ENCODE results near the gene FBH1.
A peak's percentile ranks its signal among the peaks of the same experiment; 100 is the strongest.

Gene FBH1

GRCh38 chr10:5891009-5891408 lies 966 bp downstream of the FBH1 start:
- ATAC-seq (no peak), DNase-seq (no peak)
- H3K9me3 Mint-ChIP-seq, result no peaks in the 10 kb centered on the region
- no peaks in the 10 kb centered on the region for H3K27me3 Mint-ChIP-seq
- H3K4me3 Mint-ChIP-seq, result peak overlapping the region; percentile 88 to 98
- H3K27ac Mint-ChIP-seq, result peak overlapping the region in 1 of 2 donors; percentile 86
- H3K4me1 Mint-ChIP-seq, result peaks cover 74% of the 10 kb centered on the region

- DNase-seq (no peak), ATAC-seq (no peak)
- Mint-ChIP-seq H3K27me3 (no peaks in the 10 kb centered on the region), H3K9me3 (no peaks in the 10 kb centered on the region), H3K4me3 (peak overlapping the region; percentile 16 to 36), H3K27ac (peak overlapping the region in 1 of 2 donors; percentile 44), H3K4me1 (peaks cover 76% of the 10 kb centered on the region)
These were observed 2.0 kb downstream of the FBH1 start for GRCh38 chr10:5892007-5892406.

DNA sequence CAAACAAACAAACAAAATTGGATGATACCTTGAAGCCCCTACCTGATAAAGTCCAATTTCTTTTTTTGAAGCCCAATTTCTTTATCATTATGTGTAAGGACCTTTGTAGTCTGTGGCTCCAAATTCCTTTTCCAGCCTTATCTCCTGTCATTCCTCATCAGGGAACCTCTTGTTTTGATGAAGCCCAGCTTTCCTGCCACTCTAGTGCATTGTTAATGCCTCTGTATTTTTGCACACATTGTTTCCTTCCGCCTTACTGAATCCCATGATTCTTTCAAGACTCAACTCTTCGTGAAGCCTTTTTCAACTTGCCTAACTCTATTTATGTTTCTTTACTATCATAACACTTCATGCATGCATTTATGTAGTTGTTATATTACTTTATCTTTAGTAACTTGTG lies 3.3 kb downstream of the FBH1 start:
- no peak for DNase-seq
- Mint-ChIP-seq H3K9me3 (peaks cover 0 to 8% of the 10 kb centered on the region in 2 donors), H3K4me3 (no peak overlapping the region), H3K27ac (peak overlapping the region; percentile 55 to 66), H3K4me1 (peaks cover 63% of the 10 kb centered on the region), H3K27me3 (no peaks in the 10 kb centered on the region)
- ATAC-seq, result no peak

GRCh38 chr10:5894403-5894802 lies 4.4 kb downstream of the FBH1 start:
- ATAC-seq, result no peak
- H3K27me3 Mint-ChIP-seq, result no peaks in the 10 kb centered on the region
- H3K4me1 Mint-ChIP-seq, result peaks cover 62% of the 10 kb centered on the region
- no peak overlapping the region for H3K27ac Mint-ChIP-seq
- no peak for DNase-seq
- H3K9me3 Mint-ChIP-seq, result peaks cover 0 to 8% of the 10 kb centered on the region in 2 donors
- no peak overlapping the region for H3K4me3 Mint-ChIP-seq

DNA sequence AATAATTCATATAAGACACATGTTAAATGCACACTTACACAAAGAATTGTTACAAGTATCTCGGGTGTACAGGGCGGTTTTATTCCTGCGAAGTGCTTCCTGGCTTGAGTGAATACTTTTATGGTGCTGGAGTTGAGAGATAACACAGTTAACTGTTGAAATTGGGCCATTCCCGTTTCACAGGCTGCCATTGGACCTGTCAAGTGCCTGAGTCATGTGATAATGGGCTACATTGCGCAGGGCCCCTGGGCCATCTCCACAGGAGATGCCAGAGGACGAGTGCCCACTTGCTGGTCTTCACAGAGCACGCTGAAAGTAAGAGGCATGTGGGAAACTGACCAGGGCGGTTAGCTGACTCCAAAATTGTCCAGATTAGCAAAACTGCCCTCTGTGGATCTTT lies 4.8 kb downstream of the FBH1 start:
- H3K4me3 Mint-ChIP-seq, result no peak overlapping the region
- peaks cover 62% of the 10 kb centered on the region for H3K4me1 Mint-ChIP-seq
- H3K27ac Mint-ChIP-seq, result no peak overlapping the region
- ATAC-seq (no peak), DNase-seq (no peak)
- H3K27me3 Mint-ChIP-seq, result no peaks in the 10 kb centered on the region
- H3K9me3 Mint-ChIP-seq, result peaks cover 0 to 8% of the 10 kb centered on the region in 2 donors

DNA sequence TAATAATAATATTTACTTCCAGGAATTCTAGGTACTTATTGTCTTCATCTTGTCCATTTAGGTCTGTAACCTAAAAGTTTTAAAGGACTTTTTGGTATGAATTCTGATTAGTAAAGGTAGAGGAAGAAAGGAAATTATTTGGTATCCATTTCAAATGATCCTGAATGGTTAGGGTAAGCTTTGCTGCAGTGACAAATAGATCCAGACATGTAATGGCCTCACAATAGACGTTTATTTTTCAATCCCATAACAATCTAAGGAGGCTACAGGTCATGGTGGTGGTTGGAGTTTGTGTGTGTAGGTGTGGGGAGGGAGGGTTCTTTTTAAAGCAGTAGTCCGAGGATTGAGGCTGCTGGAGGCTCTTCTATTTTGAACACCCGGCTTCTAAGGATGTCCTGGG lies 5.3 kb downstream of the FBH1 start:
- ATAC-seq (no peak), DNase-seq (no peak)
- Mint-ChIP-seq H3K4me3 (peak overlapping the region in 1 of 2 donors; percentile 0), H3K27ac (peak overlapping the region in 1 of 2 donors; percentile 2), H3K9me3 (peaks cover 0 to 8% of the 10 kb centered on the region in 2 donors), H3K27me3 (no peaks in the 10 kb centered on the region), H3K4me1 (peaks cover 62% of the 10 kb centered on the region)

GRCh38 chr10:5895804-5896203 lies 5.8 kb downstream of the FBH1 start:
- H3K4me3 Mint-ChIP-seq, result no peak overlapping the region

DNA sequence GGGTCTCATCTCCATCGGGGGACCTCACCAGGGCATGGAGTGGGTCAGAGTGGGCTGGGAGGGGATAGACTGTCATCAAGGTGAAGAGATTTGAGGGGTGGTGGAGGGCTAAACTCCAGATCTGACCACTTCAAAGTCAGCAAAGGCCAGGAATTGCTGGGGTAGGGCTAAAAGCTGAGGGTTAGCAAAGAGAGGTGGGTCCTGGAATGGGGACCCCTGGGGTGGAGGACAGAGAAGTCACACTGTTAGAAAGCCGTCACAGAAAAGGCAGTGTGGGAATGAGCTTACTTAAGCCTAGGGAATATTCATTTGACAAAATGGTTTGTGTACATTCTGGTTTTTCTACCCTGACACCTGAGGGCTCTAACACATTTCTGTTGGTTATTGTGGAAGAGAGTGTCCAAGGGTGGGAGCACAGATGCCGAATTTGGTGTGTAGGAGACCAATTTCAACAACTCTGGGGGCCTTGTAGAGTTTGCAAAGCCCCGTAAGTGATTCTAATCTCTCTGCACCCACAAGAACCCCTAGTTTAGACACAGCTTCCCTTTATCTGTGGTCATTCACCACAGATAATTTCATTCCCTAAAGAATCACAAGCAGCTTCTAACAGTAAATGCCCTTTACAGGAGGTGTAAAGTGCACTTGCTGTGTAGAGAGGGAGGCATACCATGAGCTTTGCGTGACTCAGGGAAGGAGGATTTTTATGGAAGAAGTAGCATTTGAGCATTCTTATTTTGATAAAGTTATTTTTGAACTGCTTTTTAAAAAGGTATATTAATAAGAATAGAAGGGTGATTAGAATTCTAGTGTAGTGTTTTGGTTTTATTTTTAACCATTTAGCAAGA lies 6.4 kb downstream of the FBH1 start:
- ATAC-seq (no peak), DNase-seq (no peak)
- H3K9me3 Mint-ChIP-seq, result peaks cover 0 to 8% of the 10 kb centered on the region in 2 donors
- peak overlapping the region in 1 of 2 donors; percentile 2 for H3K27ac Mint-ChIP-seq
- H3K27me3 Mint-ChIP-seq, result no peaks in the 10 kb centered on the region
- H3K4me1 Mint-ChIP-seq, result peaks cover 52% of the 10 kb centered on the region
- no peak overlapping the region for H3K4me3 Mint-ChIP-seq

More at GRCh38 chr10:5895804-5896203, 5.8 kb downstream of the FBH1 start:
- Mint-ChIP-seq H3K27ac (peak overlapping the region in 1 of 2 donors; percentile 2), H3K27me3 (no peaks in the 10 kb centered on the region), H3K9me3 (peaks cover 0 to 8% of the 10 kb centered on the region in 2 donors), H3K4me1 (peaks cover 58% of the 10 kb centered on the region)
- ATAC-seq (no peak), DNase-seq (no peak)

- H3K4me3 Mint-ChIP-seq, result no peak overlapping the region
- H3K27me3 Mint-ChIP-seq, result no peaks in the 10 kb centered on the region
- ATAC-seq, result no peak
- no peak for DNase-seq
- H3K27ac Mint-ChIP-seq, result peak overlapping the region in 1 of 2 donors; percentile 37
- peaks cover 0 to 8% of the 10 kb centered on the region in 2 donors for H3K9me3 Mint-ChIP-seq
- peaks cover 46% of the 10 kb centered on the region for H3K4me1 Mint-ChIP-seq
These were observed 7.0 kb downstream of the FBH1 start for GRCh38 chr10:5897053-5897340.

DNA sequence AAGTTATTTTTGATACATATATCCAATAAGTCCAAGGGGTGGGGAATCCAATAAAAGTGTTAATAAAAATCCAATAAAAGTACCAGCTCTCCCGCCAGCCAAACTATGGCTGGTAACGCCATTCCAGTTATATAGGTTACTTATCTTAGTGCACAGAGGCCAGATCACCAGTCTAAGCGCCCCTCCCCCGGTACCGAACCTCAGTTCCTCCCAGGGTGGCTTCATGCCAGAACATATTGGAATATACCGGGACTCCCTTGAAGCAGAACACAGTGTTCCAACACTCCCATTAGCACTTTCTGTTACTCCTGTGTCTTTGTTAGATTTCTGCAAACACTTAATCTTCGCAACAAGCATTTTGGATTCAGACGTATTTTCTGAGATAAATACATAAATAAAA lies 7.5 kb downstream of the FBH1 start:
- no peak for ATAC-seq
- Mint-ChIP-seq H3K27me3 (no peaks in the 10 kb centered on the region), H3K4me1 (peaks cover 41% of the 10 kb centered on the region), H3K9me3 (peaks cover 0 to 8% of the 10 kb centered on the region in 2 donors), H3K27ac (peak overlapping the region in 1 of 2 donors; percentile 37), H3K4me3 (no peak overlapping the region)
- no peak for DNase-seq

DNA sequence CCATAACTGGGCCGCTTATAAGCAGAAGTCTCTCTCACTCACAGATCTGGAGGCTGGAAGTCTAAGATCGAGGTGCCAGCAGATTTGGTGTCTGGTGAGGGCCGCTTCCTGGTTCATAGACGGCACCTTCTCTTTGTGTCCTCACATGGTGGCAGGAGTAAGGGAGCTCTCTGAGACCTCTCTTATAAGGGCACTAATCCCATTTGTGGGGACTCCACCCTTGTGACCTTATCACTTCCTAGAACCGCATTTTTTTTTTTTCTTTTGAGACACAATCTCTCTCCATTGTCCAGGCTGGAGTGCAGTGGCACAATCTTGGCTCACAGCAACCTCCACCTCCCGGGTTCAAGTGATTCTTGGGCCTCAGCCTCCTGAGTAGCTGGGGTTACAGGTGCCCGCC lies 8.1 kb downstream of the FBH1 start:
- DNase-seq (no peak), ATAC-seq (no peak)
- Mint-ChIP-seq H3K27me3 (no peaks in the 10 kb centered on the region), H3K9me3 (peaks cover 0 to 8% of the 10 kb centered on the region in 2 donors), H3K4me1 (peaks cover 34% of the 10 kb centered on the region), H3K4me3 (no peak overlapping the region), H3K27ac (no peak overlapping the region)

DNA sequence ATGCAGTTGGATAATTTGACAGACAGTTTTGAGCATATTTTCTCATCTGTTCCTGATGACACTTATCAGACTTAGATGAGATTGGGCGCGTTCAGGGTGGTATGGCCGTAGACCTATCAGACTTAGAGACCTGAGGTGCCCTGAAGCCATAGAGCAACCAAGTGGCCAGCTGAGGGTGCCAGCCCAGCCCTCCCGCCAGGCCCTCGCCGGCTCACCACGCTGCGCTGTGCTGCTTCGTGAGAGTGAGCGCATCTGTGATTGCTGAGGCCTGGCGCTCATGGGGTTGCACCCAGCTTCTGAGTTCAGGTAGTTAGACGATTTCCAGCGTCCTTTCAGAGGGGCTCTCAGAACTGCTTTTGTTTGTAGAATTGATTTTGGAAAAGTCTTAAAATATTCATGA lies 10.2 kb downstream of the FBH1 start:
- no peak overlapping the region for H3K4me3 Mint-ChIP-seq
- DNase-seq (no peak), ATAC-seq (no peak)
- H3K4me1 Mint-ChIP-seq, result peaks cover 30% of the 10 kb centered on the region
- H3K9me3 Mint-ChIP-seq, result peaks cover 0 to 8% of the 10 kb centered on the region in 2 donors
- no peaks in the 10 kb centered on the region for H3K27me3 Mint-ChIP-seq
- no peak overlapping the region for H3K27ac Mint-ChIP-seq

DNA sequence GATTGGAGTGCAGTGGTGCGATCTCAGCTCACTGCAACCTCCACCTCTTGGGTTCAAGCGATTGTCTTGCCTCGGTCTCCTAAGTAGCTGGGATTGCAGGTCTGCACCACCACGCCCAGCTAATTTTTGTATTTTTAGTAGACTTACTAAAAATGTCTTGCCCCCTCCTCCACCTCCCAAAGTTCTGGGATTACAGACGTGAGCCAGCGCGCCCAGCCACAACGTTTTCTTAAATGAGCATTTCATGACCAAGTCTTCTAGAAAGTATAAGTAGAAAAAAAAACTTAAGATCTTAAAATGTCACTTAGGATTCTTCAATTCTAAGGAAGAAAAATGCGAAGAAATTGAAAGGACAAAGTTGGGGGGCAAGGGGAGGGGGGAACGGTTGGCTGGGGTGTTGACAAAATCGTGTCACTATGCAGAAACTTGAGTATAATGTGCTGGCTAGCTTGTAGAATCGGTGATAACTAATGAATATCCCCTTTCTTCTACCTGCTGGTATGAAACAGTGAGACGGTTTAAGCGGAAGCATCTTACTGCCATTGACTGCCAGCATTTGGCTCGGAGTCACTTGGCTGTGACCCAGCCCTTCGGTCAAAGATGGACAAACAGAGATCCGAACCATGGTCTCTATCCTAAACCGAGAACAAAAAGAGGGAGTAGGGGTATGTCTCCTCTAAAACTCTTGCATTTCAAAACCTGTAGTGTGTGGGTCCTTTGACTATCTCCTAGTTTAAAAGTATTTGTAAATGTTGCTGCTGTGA lies 12.7 kb downstream of the FBH1 start:
- H3K9me3 Mint-ChIP-seq, result peaks cover 0 to 6% of the 10 kb centered on the region in 2 donors
- no peak overlapping the region for H3K27ac Mint-ChIP-seq
- H3K4me3 Mint-ChIP-seq, result no peak overlapping the region
- ATAC-seq (no peak), DNase-seq (no peak)
- H3K4me1 Mint-ChIP-seq, result peaks cover 30% of the 10 kb centered on the region
- H3K27me3 Mint-ChIP-seq, result no peaks in the 10 kb centered on the region

DNA sequence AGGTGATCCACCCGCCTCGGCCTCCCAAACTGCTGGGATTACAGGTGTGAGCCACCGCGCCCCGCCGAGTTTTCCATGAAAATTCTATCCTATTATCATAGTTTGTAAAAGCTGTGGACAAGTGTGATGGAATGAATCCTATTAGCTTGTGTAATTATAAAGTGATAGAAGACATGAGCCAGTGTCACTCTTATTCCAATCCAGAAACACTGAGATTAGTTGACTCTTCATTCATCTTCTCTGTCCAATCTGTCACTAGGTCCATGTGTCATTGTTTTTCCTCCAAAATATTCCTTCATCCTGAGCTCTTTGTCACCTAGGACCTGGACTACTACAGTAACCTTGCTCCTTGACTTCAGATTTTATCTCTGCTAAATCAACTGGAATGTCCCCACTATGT lies 13.5 kb downstream of the FBH1 start:
- Mint-ChIP-seq H3K27ac (peak overlapping the region in 1 of 2 donors; percentile 52), H3K9me3 (no peaks in the 10 kb centered on the region), H3K4me1 (peaks cover 30% of the 10 kb centered on the region), H3K27me3 (no peaks in the 10 kb centered on the region), H3K4me3 (no peak overlapping the region)
- DNase-seq (no peak), ATAC-seq (no peak)

GRCh38 chr10:5904227-5904626 lies 14.2 kb downstream of the FBH1 start:
- Mint-ChIP-seq H3K4me1 (peaks cover 27% of the 10 kb centered on the region), H3K9me3 (no peaks in the 10 kb centered on the region), H3K27ac (no peak overlapping the region), H3K27me3 (no peaks in the 10 kb centered on the region), H3K4me3 (peak overlapping the region; percentile 16 to 47)
- ATAC-seq (peak; percentile 91), DNase-seq (no peak)

GRCh38 chr10:5905854-5906507 lies 15.9 kb downstream of the FBH1 start:
- H3K27ac Mint-ChIP-seq, result no peak overlapping the region
- no peaks in the 10 kb centered on the region for H3K27me3 Mint-ChIP-seq
- no peak for ATAC-seq
- peaks cover 25% of the 10 kb centered on the region for H3K4me1 Mint-ChIP-seq
- DNase-seq, result no peak
- no peak overlapping the region for H3K4me3 Mint-ChIP-seq
- no peaks in the 10 kb centered on the region for H3K9me3 Mint-ChIP-seq

Data from stimulated activated naive CD8-positive, alpha-beta T cell treated with anti-CD3 and anti-CD28 coated beads, Interleukin-15, amount 100 ng/mL, for 72 hours (primary cell).